Prostate gland (tissue), 2 donors: ENCODE measurements around the gene GRIK3.

ENCODE experiments used
- CTCF ChIP-seq, 4 experiments: fragments of 200-600 bp in 2 of 4; fragments of 450-650 bp in 2 of 4; sonication (generic) in 2 of 4; IDR thresholded peaks; 1 replicate in 3 of 4; 2 replicates in 1 of 4; pipeline ENCODE4 v1.5.1; 2016 to 2019; ENCODE audit warnings: antibody characterized with exemption in 4 of 4, mild to moderate bottlenecking in 2 of 4, moderate library complexity in 2 of 4
- POLR2A ChIP-seq: fragments of 450-650 bp; IDR thresholded peaks from one replicate; pipeline ENCODE4 v1.6.1; 2016; ENCODE audit warnings: antibody characterized with exemption, mild to moderate bottlenecking
- POLR2AphosphoS5 ChIP-seq: sonication (generic); formaldehyde crosslinking; IDR thresholded peaks from one replicate; pipeline ENCODE4 v1.6.1; 2017; ENCODE audit warnings: antibody characterized with exemption

- TF ChIP-seq POLR2A, result no peak
- no peak for TF ChIP-seq CTCF (IDR thresholded peaks at IDR 0.05)
- TF ChIP-seq POLR2AphosphoS5, result no peak
Observed at GRCh38 chr1:37012226-37012625, 22.1 kb downstream of the GRIK3 start.
